Measurements from ENCODE around the gene HSPB7. TPM values are rescaled to one million over a fixed set of nuclear protein-coding genes. Genes with fewer than 3 reads are reported as not detected.
A peak's percentile ranks its signal among the peaks of the same experiment; 100 is the strongest.

Gene HSPB7
- total RNA-seq, 1 donor = 1.7 TPM

DNA sequence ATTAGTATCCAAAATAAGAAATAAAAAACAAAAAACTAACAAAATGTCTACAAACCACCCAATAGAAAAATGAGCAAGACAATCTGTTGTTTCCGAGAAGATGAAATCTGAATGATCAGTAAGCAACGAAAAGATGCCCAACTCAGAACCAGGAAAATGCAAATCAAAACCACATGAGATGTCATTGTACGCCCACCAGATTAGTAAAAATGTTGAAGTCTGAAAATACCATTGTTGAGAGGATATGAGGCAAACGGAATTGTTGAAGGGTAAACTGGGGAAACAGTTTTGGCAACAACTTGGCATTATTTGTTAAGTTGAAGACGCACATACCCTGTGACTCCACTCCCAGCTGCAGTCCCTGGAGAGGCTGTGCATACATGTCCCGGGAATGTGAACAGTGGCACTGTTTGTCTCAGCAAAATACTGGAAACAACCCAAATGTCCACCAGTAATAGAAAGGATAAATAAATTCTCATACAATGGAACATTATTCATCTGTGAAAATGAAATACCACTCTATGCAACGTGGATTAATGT lies 52.5 kb downstream of the HSPB7 start:
- no peak for TF ChIP-seq CTCF (IDR thresholded peaks at IDR 0.05; ENCODE audit: insufficient read depth, low read depth, low read length)
- DNase-seq (ENCODE audit: low read depth) = peak; percentile 57
- no peak overlapping the region for H3K4me3 ChIP-seq (ENCODE audit: low read depth, low read length)

Small RNA genes within 50 kb of the gene (small RNA-seq; reads per million reads assigned to genes)
- not detected for gene AL355994.1
- not detected for gene AL355994.5

Other genes starting within 250 kb of the HSPB7 start
- 1.3 and 1.9 TPM in 2 replicates for gene UQCRHL, start 210.4 kb downstream of the HSPB7 start, total RNA-seq
- 25.4 and 30.2 TPM in 2 replicates for gene SPEN, start 170.3 kb downstream of the HSPB7 start, total RNA-seq
- gene ZBTB17, start 41.9 kb downstream of the HSPB7 start, total RNA-seq = 22.5 and 31.5 TPM in 2 replicates
- not detected in 2 replicates for gene SRARP, start 13.8 kb downstream of the HSPB7 start, total RNA-seq
- gene CLCNKA, start 4.0 kb upstream of the HSPB7 start, total RNA-seq = not detected in 2 replicates
- under 0.01 and 0.43 TPM in 2 replicates for gene CLCNKB, start 25.7 kb upstream of the HSPB7 start, total RNA-seq
- under 0.01 TPM in 1 of 2 replicates, not detected in the other for gene FAM131C, start 55.6 kb upstream of the HSPB7 start, total RNA-seq
- gene EPHA2, start 138.0 kb upstream of the HSPB7 start, total RNA-seq = 47.0 and 104 TPM in 2 replicates
- 9.9 and 11.6 TPM in 2 replicates for gene ARHGEF19, start 194.6 kb upstream of the HSPB7 start, total RNA-seq
- gene CPLANE2, start 219.1 kb upstream of the HSPB7 start, total RNA-seq = 13.0 and 15.1 TPM in 2 replicates

Data from fibroblast of villous mesenchyme (primary cell).